GM18526 (cell line): ENCODE data around the gene UNC119.

Experiments
- POLR2A ChIP-seq: IDR thresholded peaks from 3 replicates; pipeline ENCODE4 v1.6.1; 2011; ENCODE audit not compliant: insufficient read length; ENCODE audit errors: extremely low read depth

UNC119 gene

GRCh38 chr17:28534740-28535375 lies 17.6 kb downstream of the UNC119 start:
- no peak for TF ChIP-seq POLR2A

GRCh38 chr17:28533091-28533807 lies 19.2 kb downstream of the UNC119 start:
- TF ChIP-seq POLR2A: no peak

DNA sequence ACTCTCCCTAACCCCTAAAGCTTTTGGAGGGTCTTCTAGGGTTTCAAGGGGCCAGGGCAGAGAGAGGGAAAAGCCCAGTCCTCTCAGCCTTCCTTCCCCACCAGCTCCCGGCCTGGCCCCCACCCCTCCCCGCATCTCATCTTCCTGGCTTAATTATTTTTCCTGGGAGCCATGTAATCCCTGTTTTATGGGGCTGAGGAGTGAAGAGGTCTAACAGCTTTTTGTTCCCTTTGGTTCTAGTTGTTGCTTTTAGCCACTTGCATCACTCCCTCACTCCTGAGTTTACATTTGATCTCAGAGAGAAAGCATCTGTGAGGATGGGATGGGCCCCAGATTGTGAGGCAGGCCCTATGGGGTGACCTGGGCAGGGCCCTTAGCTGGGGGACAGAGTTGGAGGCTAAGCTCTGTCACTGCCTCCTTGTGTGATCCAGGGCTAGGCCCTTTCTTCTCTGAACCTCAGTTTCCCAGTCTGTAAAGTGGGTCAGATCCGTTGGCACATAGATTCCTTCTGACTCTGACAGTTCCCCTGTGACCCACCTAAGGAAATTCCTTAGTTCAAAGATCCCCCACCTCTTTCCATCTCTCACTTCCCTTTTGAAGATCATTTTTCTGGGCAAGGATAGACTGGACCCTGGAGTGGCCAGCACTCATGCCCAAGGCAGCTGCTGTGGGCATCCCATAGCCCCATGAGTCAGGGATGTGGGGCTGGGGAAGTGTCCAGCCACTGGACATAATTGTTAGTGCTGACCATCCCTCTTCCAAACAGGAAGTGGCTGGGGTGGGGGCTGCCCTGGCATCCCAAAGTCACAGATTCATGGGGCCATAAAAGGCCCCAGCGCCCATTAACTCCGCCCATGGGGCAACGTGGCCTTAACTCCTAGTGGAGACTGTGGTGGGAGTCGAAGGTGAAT lies 20.1 kb downstream of the UNC119 start:
- TF ChIP-seq POLR2A: no peak

DNA sequence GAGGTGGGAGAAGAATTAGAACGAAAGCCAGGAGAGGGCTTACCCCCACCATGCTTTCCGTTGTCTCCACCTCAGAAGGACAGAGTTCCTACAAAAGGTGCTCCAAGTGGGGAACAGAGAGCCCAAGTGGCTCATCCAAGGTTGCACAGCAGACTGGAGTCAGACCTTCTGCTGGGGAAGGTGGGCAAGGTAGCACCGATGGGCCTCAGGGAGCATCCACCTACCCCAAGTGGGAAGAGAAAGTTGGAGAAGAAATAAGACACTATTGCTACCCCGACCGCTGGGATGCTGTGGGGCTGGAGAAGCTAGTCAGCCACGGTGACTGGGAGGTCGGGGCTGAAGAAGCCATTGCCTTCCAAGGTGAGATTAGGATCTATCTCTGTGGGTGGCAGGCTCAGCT lies 21.5 kb downstream of the UNC119 start:
- TF ChIP-seq POLR2A: no peak

GRCh38 chr17:28530250-28530649 lies 22.2 kb downstream of the UNC119 start:
- no peak for TF ChIP-seq POLR2A

- TF ChIP-seq POLR2A: no peak
Observed at GRCh38 chr17:28529013-28529400, 23.4 kb downstream of the UNC119 start.

DNA sequence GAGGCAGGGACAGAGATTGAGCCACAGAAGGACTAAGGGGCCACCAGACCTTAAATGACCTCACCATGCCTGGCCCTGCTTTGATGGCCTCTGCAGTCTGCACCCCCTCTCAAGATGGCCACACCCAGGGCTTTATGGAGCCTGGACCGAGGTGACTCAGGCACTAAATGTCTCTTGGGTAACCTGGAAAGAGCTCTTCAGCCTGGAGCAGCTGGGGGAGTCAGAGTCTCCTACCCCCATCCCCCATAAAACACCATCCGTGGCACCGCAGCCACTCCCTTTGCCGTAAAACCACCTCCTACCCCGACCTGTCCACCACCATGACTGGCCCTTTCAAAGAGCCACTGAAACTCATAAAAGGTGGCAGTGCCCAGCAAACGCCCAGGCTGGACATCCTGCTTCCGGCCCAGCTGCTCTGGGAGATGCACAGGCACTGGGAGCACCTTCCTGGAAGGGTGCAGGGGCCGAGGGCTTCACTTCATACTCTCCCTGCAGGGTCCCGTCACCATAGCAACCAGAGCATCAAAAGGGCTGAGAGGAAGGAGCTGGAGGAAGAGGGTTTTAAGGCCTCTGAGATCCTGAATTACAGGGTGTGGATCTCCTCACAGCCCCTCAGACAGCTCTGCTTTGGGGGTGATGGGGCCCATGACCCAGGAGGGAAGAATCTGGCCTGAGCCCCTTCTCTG lies 24.0 kb downstream of the UNC119 start:
- TF ChIP-seq POLR2A: no peak

DNA sequence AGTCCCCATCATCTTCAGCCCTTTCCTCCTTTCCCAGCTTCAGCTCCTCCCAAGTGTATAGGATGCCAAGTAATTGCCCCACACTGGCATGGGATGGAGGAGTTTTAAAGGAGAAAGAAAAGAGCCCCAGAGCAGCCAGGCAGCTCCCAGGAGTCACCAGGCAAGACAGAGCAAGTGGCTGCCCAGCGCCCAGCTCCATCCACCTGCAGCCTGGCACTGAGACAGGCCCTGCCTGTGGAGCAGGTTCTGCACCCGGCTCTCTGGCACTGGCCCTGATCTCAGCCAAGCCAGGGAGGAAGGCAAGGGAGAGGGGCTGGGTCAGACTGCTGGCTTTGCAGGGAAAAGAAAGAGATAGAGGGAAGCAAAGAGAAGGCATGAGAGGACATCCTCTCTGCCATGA lies 24.6 kb downstream of the UNC119 start:
- TF ChIP-seq POLR2A: no peak

GRCh38 chr17:28527181-28527681 lies 25.2 kb downstream of the UNC119 start:
- TF ChIP-seq POLR2A: no peak

GRCh38 chr17:28526381-28526780 lies 26.0 kb downstream of the UNC119 start:
- no peak for TF ChIP-seq POLR2A

DNA sequence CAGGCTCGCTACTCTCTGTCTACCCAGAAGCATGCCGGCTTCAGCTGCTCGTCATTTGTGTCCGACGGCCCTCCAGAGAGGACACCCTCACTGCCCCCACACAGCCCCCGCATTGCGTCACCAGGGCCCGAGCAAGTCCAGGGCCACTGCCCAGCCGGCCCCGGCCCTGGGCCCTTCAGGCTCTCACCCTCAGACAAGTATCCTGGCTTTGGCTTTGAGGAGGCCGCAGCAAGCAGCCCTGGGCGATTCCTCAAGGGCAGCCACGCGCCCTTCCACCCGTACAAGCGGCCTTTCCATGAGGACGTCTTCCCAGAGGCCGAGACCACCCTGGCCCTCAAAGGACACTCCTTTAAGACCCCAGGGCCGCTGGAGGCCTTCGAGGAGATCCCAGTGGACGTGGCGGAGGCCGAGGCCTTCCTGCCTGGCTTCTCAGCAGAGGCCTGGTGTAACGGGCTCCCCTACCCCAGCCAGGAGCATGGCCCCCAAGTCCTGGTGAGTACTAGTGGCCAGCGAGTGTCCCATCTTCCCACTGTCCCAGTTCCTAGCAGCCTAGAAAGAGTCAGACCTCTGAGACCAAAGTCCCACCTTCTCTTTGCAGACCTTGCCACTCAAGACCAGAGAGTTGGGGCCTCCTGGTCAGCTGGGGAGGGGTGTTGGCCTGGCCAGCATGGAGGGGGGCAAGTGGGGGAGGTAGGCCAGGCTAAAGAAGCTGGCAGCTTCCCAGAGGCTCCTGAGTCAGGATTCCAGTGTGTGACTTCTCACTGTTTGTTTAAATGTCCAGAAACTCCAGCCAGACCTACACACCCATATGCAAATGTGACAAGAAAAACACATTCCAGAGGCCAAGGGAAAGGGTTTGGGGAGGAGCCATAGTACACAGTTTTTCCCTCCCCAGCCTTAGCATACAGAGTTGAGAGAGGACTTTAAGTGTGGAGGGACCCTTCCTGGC lies 27.7 kb downstream of the UNC119 start:
- TF ChIP-seq POLR2A: no peak

GRCh38 chr17:28523876-28524275 lies 28.5 kb downstream of the UNC119 start:
- TF ChIP-seq POLR2A: no peak

DNA sequence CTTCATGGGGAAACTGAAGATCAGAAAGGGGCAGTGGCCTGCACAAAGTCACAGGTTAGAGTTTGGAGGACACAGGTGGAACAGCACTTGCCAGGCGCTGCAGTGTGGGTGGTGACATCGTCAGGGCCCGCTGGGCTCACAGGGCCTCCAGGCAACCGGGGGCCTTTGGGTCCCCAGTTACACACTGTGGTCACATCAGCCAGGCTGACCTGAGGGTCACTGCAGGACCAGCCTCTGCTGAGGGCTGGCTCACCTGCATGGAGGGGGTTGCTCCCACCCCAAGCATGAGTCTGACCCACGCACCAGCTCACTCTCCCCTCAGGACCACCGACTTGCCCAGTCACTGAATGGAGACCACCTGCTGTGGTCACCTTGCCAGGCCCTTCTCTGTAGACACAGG lies 29.2 kb downstream of the UNC119 start:
- no peak for TF ChIP-seq POLR2A
